ENCODE data around the gene SYDE2. TPM values are rescaled to one million over a fixed set of nuclear protein-coding genes. Genes with fewer than 3 reads are reported as not detected.
"Not testable (repeated sequence)": the region's sequence is repeated elsewhere in the genome, so short reads cannot be mapped to it uniquely, and the experiment has no call there.

Gene SYDE2
- total RNA-seq, 1 donor from 2014 or later, result 18.3 TPM

- intact Hi-C loops (cut with DNase I), result no loop called here
- DNase-seq (ENCODE audit: low spot score) (no peak), ATAC-seq (no peak)
These were observed 21.3 kb downstream of the SYDE2 start for GRCh38 chr1:85179522-85179921.

- intact Hi-C loops (cut with DNase I), result no loop called here
- ATAC-seq (no peak), DNase-seq (ENCODE audit: low spot score) (no peak)
These were observed 22.4 kb downstream of the SYDE2 start for GRCh38 chr1:85178396-85178795.

- ATAC-seq (no peak), DNase-seq (ENCODE audit: low spot score) (no peak)
- intact Hi-C loops (cut with DNase I), result no loop called here
These were observed 26.3 kb downstream of the SYDE2 start for GRCh38 chr1:85174503-85174902.

- no peak for DNase-seq (ENCODE audit: low spot score)
- intact Hi-C loops (cut with DNase I), result no loop called here
- ATAC-seq, result no peak
These were observed 28.0 kb downstream of the SYDE2 start for GRCh38 chr1:85172684-85173337.

- intact Hi-C loops (cut with DNase I), result no loop called here
- DNase-seq (ENCODE audit: low spot score), result no peak
- ATAC-seq, result no peak
These were observed 29.1 kb downstream of the SYDE2 start for GRCh38 chr1:85171721-85172120.

GRCh38 chr1:85168884-85169283 is 31.9 kb downstream of the SYDE2 start:
- intact Hi-C loops (cut with DNase I), result no loop called here
- DNase-seq (ENCODE audit: low spot score), result no peak
- ATAC-seq, result no peak

GRCh38 chr1:85166351-85166750 is 34.5 kb downstream of the SYDE2 start:
- intact Hi-C loops (cut with DNase I), result no loop called here
- no peak for ATAC-seq
- DNase-seq (ENCODE audit: low spot score), result no peak

GRCh38 chr1:85158910-85159309 is 41.9 kb downstream of the SYDE2 start:
- no peak for ATAC-seq
- intact Hi-C loops (cut with DNase I), result no loop called here

GRCh38 chr1:85157436-85157835 is 43.4 kb downstream of the SYDE2 start:
- ATAC-seq, result no peak
- intact Hi-C loops (cut with DNase I), result no loop called here
- no peak for DNase-seq (ENCODE audit: low spot score)

More at GRCh38 chr1:85158910-85159309, 41.9 kb downstream of the SYDE2 start:
- no peak for DNase-seq (ENCODE audit: low spot score)

- no peak for ATAC-seq
- intact Hi-C loops (cut with DNase I), result no loop called here
- DNase-seq (ENCODE audit: low spot score), result no peak
These were observed 47.5 kb downstream of the SYDE2 start for GRCh38 chr1:85153149-85153891.

GRCh38 chr1:85151446-85151845 is 49.4 kb downstream of the SYDE2 start:
- intact Hi-C loops (cut with DNase I), result no loop called here
- no peak for ATAC-seq
- DNase-seq (ENCODE audit: low spot score), result no peak

GRCh38 chr1:85149805-85150204 is 51.0 kb downstream of the SYDE2 start:
- no peak for DNase-seq (ENCODE audit: low spot score)
- no peak for ATAC-seq
- intact Hi-C loops (cut with DNase I), result no loop called here

GRCh38 chr1:85148524-85149250 is 52.1 kb downstream of the SYDE2 start:
- intact Hi-C loops (cut with DNase I), result no loop called here
- ATAC-seq (no peak), DNase-seq (ENCODE audit: low spot score) (no peak)

- intact Hi-C loops (cut with DNase I), result no loop called here
- ATAC-seq (no peak), DNase-seq (ENCODE audit: low spot score) (no peak)
These were observed 53.9 kb downstream of the SYDE2 start for GRCh38 chr1:85146972-85147359.

GRCh38 chr1:85146298-85146971 is 54.4 kb downstream of the SYDE2 start:
- ATAC-seq; intact Hi-C loops (cut with DNase I); DNase-seq (ENCODE audit: low spot score): not testable (repeated sequence)

- no peak for DNase-seq (ENCODE audit: low spot score)
- intact Hi-C loops (cut with DNase I), result loop anchor here (5.0 kb wide), 1 partner anchor 448 kb away; no protein-coding TSS in a partner anchor
- ATAC-seq, result no peak
These were observed 56.5 kb downstream of the SYDE2 start for GRCh38 chr1:85144351-85144750.

GRCh38 chr1:85142753-85143152 is 58.1 kb downstream of the SYDE2 start:
- intact Hi-C loops (cut with DNase I), result loop anchor here (5.0 kb wide), 1 partner anchor 450 kb away; no protein-coding TSS in a partner anchor
- ATAC-seq (no peak), DNase-seq (ENCODE audit: low spot score) (no peak)

- intact Hi-C loops (cut with DNase I); ATAC-seq; DNase-seq (ENCODE audit: low spot score): not testable (repeated sequence)
These were observed 62.4 kb downstream of the SYDE2 start for GRCh38 chr1:85138439-85138838.

GRCh38 chr1:85137660-85138059 is 63.2 kb downstream of the SYDE2 start:
- DNase-seq (ENCODE audit: low spot score) (no peak), ATAC-seq (no peak)
- intact Hi-C loops (cut with DNase I), result no loop called here

Data from sciatic nerve (tissue), 2 donors.